ENCODE data around the gene RIOX2.
"Not testable (repeated sequence)": the region's sequence is repeated elsewhere in the genome, so short reads cannot be mapped to it uniquely, and the experiment has no call there.

RIOX2 gene

GRCh38 chr3:97950360-97950759, 21.9 kb downstream of the RIOX2 start:
- DNase-seq: no peak

DNA sequence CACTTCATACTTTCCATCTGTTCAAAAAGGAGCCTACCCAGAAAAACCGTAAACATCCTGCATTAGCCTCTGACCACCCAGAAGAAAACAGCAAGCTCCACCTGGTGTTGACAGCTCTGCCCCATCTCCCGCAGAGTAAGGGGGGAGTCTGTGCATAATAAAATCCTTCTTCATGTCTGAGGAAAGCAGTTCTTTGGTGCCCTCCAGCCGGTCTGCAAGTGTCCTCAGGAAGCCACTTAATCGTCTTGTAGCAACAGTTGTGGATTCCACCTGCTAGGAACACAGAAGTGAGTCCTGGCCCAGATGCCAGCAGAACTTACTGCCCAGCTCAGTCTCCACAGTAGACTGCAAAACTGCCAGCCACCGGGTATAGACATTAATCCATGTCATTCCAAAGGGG, 22.5 kb downstream of the RIOX2 start:
- DNase-seq: no peak

DNA sequence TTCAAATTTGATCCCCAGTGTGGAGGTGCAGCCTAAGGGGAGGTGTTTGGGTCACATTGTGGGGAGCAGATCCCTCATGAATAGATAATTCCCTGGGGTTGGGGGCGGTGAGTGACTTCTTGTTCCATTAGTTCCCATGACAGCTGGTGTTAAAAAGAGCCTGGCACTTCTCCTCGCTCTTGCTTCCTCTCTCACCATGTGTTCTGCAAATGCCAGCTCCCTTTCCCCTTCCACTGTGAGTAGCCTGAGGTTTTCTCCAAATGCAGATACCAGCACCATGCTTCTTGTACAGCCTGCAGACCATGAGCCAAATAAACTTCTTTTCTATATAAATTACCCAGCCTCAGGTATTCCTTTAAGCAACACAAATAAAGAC, 23.1 kb downstream of the RIOX2 start:
- DNase-seq: no peak

GRCh38 chr3:97948351-97949109, 23.7 kb downstream of the RIOX2 start:
- DNase-seq: no peak

DNA sequence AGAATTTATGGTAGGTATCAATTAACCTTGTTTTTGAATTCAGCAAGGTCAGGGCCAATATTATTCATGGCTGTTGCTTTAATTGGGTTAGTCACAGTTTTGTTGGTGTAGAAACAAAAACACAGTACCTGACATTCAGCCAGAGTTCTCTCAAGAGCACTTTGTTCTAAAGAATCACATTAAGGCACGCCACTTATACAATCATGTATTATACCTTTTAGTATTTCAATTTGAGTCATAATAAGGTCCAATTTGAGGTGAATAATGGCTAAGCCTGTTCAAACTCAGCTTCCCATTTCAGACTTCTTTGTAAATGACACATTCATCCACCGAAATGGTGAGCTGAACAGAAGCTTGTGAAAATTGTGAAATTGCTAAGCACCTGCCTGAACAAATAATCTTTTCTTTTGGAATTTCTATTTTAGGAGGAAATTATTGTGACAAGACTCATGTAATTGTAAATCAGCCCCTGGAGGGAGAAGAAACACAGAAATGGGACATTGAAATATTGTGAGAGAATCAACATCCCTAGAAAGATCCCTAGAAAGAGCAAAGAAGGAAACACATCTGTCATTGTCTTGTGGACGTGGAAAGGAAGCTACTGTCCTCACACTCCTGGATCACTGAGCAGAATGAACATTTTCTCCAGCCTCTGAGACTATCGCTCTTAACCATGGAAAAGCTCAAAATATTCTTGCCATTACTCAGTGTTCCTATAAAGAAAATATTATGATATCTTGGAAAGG, 29.3 kb downstream of the RIOX2 start:
- DNase-seq: no peak

- no peak for DNase-seq
These were observed 32.2 kb downstream of the RIOX2 start for GRCh38 chr3:97940034-97940433.

GRCh38 chr3:97939401-97939800, 32.8 kb downstream of the RIOX2 start:
- no peak for DNase-seq

DNA sequence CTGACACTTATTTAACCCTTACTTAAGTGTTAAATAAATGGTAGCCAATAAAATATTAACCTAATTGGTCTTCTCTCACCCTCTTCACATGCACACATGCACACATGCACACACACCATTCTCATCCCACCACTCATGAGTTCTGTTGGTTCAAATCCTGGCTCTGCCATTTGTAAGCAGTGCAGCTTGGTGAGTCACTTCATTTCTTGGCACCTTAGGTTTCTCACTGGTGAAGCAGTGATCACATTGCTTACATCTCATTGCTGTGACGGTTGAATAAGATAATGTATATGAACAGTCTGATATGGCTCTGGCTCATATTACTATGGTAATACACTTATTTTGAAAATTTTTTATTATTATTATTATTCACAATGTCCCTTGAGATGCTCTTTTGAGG, 33.8 kb downstream of the RIOX2 start:
- no peak for DNase-seq

DNA sequence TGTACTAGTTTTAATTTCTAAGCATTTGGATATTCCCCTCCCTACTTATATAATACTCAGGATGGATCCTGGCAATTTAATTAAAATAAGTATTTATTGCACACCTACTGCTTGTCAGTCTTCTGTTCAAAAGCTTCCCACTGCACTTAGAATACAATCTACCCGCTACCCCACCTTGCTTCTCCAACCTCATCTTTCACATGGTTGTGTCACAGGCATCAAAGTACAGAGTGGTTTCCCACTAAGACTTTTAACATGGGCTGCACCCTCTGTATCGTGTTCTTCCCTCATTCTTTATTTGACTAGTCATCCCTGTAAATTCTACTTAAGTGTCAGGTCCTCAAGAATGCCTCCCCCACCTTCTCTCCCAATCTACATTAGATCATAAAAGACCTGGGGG, 35.0 kb downstream of the RIOX2 start:
- DNase-seq: no peak

- no peak for DNase-seq
These were observed 36.4 kb downstream of the RIOX2 start for GRCh38 chr3:97935842-97936241.

- no peak for DNase-seq
These were observed 37.1 kb downstream of the RIOX2 start for GRCh38 chr3:97934980-97935695.

DNA sequence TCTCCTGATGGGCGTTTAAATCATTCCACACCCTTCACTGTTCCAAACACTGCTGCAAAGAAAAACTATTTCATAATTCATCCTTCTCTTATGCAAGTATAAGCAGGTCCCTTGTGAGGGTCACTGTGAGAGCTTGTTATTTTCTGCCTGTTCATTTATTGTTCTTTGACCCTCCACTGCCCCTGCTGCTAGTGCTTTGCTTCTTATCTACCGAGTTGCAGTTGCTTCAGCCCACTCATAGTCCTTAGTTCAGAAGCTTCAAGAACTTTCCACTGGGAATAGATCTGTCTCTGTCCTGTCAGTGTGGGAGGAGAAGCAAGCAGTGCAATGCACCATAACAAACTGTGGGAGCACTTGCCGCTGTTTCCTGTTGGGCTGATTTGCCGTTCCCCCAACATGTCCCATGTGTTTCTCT, 39.8 kb downstream of the RIOX2 start:
- no peak for DNase-seq

DNA sequence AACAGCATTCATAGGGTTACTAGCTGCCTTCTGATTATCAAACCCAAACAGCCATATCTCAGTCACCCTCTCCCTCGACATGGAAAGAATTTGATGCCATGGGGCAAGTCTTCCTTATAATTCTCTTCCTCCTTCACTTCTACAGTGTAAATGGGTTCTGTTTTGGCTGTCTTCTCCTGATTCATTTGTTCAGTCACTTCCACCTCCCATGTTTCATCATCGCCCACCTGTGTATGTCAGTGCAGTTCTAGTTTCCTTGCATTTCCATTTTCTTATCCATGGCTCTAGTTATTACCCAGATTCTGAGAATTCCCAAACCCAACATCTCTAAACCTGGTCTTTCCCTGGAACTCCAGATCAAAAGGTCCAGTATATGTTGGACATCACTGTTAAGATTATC, 41.0 kb downstream of the RIOX2 start:
- no peak for DNase-seq

- no peak for DNase-seq
These were observed 42.2 kb downstream of the RIOX2 start for GRCh38 chr3:97930018-97930417.

DNA sequence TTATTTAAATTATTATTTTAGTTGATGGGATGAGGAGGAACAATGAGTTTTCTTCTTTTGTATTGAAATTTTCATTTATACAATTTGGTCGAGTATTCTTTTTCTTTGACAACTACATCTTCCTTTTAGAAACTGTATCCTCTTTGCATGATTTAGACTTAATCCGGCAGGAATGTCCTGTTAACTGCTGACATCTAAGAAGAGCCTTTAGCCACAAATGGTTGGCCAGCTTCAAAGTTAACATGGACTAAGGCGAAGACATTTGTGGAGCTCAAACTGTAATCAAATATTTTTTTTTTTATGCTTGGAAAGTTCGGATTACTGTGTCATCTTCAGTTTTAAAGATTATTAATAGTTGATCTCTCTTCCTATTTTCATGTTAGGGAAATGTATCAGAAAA, 43.2 kb downstream of the RIOX2 start:
- DNase-seq: no peak

DNA sequence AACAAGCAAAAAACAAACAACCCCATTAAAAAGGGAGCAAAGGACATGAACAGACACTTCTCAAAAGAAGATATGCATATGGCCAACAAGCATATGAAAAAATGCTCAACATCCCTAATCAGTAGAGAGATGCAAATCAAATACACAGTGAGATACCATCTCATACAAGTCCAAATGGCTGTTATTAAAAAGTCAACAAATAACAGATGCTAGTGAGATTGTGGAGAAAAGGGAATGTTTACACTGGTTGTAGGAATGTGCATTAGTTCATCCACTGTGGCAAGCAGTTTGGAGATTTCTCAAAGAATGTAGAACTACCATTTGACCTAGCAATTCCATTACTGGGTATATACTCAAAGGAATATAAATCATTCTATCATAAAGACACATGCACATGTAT, 44.5 kb downstream of the RIOX2 start:
- no peak for DNase-seq

DNA sequence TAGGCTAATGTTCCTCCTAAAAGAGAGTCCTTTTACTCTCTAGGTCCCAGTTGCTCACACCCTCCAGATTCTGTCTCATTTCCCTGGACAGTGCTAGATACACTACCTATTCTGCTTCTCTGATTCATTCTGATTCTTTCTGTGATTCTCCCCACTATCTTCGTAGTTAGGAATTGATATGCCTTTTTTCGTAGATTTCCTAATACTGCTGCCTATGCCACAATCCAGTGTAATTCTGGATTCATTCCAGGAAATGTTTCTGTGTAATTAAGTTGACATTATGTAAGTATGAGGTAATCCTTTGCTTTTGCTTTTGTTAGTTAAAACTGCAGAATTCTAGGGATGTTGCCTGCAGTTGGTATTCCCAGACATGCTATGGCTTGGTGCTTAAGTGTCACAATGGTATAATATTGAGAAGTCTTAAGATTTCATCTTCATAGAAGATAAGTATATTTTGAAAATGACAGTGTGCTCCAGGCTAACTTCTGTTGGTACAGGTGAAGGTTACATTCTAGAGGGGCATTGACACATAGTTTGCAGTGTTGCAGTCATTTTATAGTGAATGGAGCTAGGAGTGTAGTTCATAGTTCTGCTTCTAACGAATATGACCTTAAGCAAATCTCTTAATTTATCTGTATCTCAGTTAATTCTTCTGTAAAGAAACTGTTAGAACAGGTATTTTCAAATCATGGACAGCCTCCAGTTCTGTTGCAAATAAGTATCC, 54.3 kb downstream of the RIOX2 start:
- DNase-seq: no peak

DNA sequence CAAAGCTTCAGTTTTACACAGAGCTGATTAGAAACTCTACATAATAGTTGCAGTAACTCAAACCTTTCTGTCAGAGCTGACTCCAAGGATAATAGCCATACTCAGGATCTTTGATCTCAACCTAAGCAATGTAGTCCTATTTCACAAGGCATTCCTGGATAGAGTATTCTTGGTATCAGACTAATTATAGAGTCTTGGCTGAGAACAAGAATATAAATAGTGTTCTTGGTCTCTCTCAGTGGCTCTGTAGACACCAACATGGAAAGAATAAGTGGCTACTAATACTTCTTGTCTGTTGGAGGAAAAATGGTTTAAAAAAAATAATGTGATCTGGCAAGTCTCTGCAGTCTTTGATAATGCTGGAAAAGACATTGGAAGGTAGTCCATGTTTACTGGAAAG, 55.7 kb downstream of the RIOX2 start:
- DNase-seq: no peak

GRCh38 chr3:97914388-97914787, 57.8 kb downstream of the RIOX2 start:
- DNase-seq: no peak

DNA sequence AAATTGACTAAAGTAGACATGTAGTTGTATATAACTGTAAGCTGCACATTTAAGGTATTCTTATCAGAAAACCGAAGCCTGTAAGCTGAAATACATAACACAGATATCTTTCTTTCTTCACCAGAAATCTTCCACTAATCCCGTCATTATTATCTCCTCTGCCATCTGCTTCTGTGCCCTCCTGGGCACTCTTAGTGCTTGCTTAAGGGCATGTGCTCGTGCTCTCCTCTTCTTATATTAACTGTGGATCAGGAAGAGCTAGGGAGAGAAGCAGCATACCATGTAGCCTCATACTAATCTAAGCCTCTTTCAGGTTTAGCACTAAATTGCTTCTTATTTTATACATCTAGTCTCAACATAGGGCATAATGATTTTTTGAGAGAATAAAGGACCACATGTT, 60.8 kb downstream of the RIOX2 start:
- DNase-seq: no peak

DNA sequence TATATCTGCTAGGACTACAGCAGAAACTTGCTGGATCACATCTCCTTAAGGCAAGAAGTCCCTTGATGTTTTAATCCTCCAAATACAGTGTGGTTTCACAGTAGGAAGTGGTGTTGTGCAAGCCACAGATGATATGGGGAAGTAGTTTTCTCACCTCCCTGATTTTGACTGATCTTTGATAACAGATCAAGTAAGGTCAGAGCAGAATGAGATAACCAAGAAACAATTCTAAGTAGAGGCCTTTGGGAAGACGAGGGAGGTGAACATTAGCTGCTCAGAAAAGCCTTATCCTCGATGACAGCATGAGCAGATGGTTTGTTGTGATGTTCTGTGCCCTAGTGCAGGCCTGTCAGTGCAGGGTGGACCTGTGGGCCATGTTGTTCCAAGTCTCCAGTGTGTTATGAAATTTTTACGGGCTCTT, 61.3 kb downstream of the RIOX2 start:
- no peak for DNase-seq

- not testable (repeated sequence) for DNase-seq
These were observed 61.9 kb downstream of the RIOX2 start for GRCh38 chr3:97910236-97910831.

DNA sequence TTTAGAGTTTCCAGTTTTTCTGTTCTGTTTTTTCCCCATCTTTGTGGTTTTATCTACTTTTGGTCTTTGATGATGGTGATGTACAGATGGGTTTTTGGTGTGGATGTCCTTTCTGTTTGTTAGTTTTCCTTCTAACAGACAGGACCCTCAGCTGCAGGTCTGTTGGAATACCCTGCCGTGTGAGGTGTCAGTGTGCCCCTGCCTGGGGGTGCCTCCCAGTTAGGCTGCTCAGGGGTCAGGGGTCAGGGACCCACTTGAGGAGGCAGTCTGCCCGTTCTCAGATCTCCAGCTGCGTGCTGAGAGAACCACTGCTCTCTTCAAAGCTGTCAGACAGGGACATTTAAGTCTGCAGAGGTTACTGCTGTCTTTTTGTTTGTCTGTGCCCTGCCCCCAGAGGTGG, 62.4 kb downstream of the RIOX2 start:
- not testable (repeated sequence) for DNase-seq

Data from cortex of kidney (tissue), 1 donor.